Keratinocyte (primary cell): ENCODE data around the gene ZNF816. TPM values are rescaled to one million over a fixed set of nuclear protein-coding genes. Genes with fewer than 3 reads are reported as not detected.

ENCODE experiments used
- DNase-seq: peaks from one replicate; pipeline ENCODE4 v3.0.0-alpha.2; 2011; ENCODE audit warnings: low read depth, missing footprints, low spot score
- FAIRE-seq: peaks from 2 replicates; lab custom pipeline; 2011; peaks lifted over from hg19 to GRCh38; lab: Jason Lieb, UNC
- H2AFZ ChIP-seq: 2 replicates; pipeline ENCODE4 v1.6.0; 2012; ENCODE audit warnings: low read length, control low read depth, inconsistent platforms; ENCODE audit not compliant: control insufficient read depth
- H3K27ac ChIP-seq: 2 replicates; pipeline ENCODE4 v1.5.1; 2011; ENCODE audit warnings: low read length; ENCODE audit not compliant: control insufficient read depth, insufficient read depth
- H3K27me3 ChIP-seq: 3 replicates; pipeline ENCODE4 v1.6.0; 2011; ENCODE audit warnings: low read length; ENCODE audit not compliant: control insufficient read depth, insufficient read depth; ENCODE audit errors: extremely low read depth
- H3K36me3 ChIP-seq, 2 experiments: 2 replicates in 1 of 2; 3 replicates in 1 of 2; pipeline ENCODE4 v1.5.1; 2011; ENCODE audit warnings: low read length in 2 of 2, mild to moderate bottlenecking in 1 of 2; ENCODE audit not compliant: control insufficient read depth in 2 of 2, insufficient read depth in 2 of 2; ENCODE audit errors: extremely low read depth in 1 of 2
- H3K4me1 ChIP-seq: 3 replicates; pipeline ENCODE4 v1.5.1; 2011; ENCODE audit warnings: low read length; ENCODE audit not compliant: control insufficient read depth, insufficient read depth; ENCODE audit errors: extremely low read depth
- H3K4me2 ChIP-seq: 3 replicates; pipeline ENCODE4 v1.6.0; 2011; ENCODE audit warnings: low read depth, low read length; ENCODE audit not compliant: control insufficient read depth, insufficient read depth; ENCODE audit errors: extremely low read depth
- H3K4me3 ChIP-seq, 3 experiments: fragments of 200-600 bp in 1 of 3; sonication (generic) in 1 of 3; 2 replicates in 2 of 3; 3 replicates in 1 of 3; pipeline ENCODE4 v1.5.1; 2011 to 2016; ENCODE audit warnings: low read length in 3 of 3, mild to moderate bottlenecking in 3 of 3, control low read depth in 2 of 3, inconsistent platforms in 1 of 3, low read depth in 1 of 3, mixed read lengths in 1 of 3, mixed run types in 1 of 3, moderate library complexity in 1 of 3; ENCODE audit not compliant: control insufficient read depth in 2 of 3, insufficient read depth in 2 of 3; ENCODE audit errors: extremely low read depth in 1 of 3
- H3K79me2 ChIP-seq: 2 replicates; pipeline ENCODE4 v1.6.0; 2012; ENCODE audit warnings: low read length; ENCODE audit not compliant: control insufficient read depth, insufficient read depth
- H3K9ac ChIP-seq: 3 replicates; pipeline ENCODE4 v1.6.0; 2011; ENCODE audit warnings: low read length; ENCODE audit not compliant: control insufficient read depth, insufficient read depth; ENCODE audit errors: extremely low read depth
- H3K9me1 ChIP-seq: 3 replicates; pipeline ENCODE4 v1.6.0; 2011; ENCODE audit warnings: low read length; ENCODE audit not compliant: control insufficient read depth, insufficient read depth; ENCODE audit errors: extremely low read depth
- H3K9me3 ChIP-seq: 2 replicates; pipeline ENCODE4 v1.5.1; 2012; ENCODE audit warnings: low read depth, low read length; ENCODE audit not compliant: control insufficient read depth
- H4K20me1 ChIP-seq: 3 replicates; pipeline ENCODE4 v1.6.0; 2011; ENCODE audit warnings: low read length; ENCODE audit not compliant: control insufficient read depth, insufficient read depth; ENCODE audit errors: extremely low read depth
- EZH2 ChIP-seq: IDR thresholded peaks from one replicate; pipeline ENCODE4 v1.6.1; 2012; ENCODE audit warnings: inconsistent platforms, mild to moderate bottlenecking, low read length, moderate library complexity
- dilution Hi-C: fragments of 300-500 bp; cut with MboI; formaldehyde crosslinking; loops from one replicate; pipeline ENCODE4 v1.7.0; 2020; ENCODE audit warnings: low sequenced_read_pairs; ENCODE audit not compliant: extremely low pct_ligation_motif_present
- polyA plus RNA-seq, 5 experiments: library from polyadenylated mRNA; depleted of rRNA in 3 of 5; stranded (reverse) in 3 of 5; stranded (forward) in 1 of 5; unstranded in 1 of 5; fragments of >200 nt; gene quantifications; 1 replicate in 1 of 5; 2 replicates in 3 of 5; 3 replicates in 1 of 5; pipeline versions ENCODE4 v1.2.1 to v1.2.3, GENCODE V29; 2011 to 2012; ENCODE audit warnings: missing spikeins in 2 of 5, low read depth in 1 of 5, low replicate concordance in 1 of 5
- TF ChIP-seq, protein P1 (sequence below), 3 experiments: IDR thresholded peaks in 1 of 3; conservative IDR thresholded peaks in 1 of 3; optimal IDR thresholded peaks in 1 of 3; 2 replicates in 2 of 3; 3 replicates in 1 of 3; pipeline versions ENCODE3 to v1.5.1; 2011; ENCODE audit warnings: low read length in 3 of 3, mild to moderate bottlenecking in 3 of 3, moderate library complexity in 2 of 3, control low read depth in 1 of 3, inconsistent platforms in 1 of 3; ENCODE audit not compliant: insufficient read depth in 2 of 3; ENCODE audit errors: extremely low read depth in 1 of 3

The ZNF816 gene
- polyA plus RNA-seq, 1 donor (not counting 4 experiments of a cell fraction or from before 2014, with no cell fraction given) = 4.3 TPM

DNA sequence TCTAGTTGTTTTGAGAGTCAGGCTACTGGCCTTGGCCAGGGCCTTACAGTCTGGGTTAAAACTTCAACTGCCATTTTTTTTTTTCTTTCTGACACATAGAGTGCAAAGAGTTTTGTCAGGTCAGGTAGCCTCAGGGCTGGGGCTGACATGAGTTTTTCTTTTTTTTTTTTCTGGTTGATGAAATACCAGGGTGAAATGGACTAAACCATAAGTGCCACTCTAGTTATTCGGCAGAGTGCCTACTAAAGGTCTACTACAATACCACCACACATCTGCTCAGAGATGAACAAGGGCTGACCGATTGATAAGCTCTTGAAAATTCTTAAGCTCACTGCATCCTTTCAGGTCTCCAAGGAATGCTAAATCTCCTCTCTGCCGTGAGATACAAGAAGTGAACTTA lies 60.8 kb downstream of the ZNF816 start:
- Histone ChIP-seq H4K20me1 (no peaks in the 10 kb centered on the region), H3K4me2 (no peak overlapping the region), H3K9me1 (no peaks in the 10 kb centered on the region), H3K4me3 (no peak overlapping the region), H3K36me3 (peaks cover 0 to under 1% of the 10 kb centered on the region in 2 experiments), H3K27me3 (no peaks in the 10 kb centered on the region), H3K27ac (no peak overlapping the region), H3K4me1 (no peaks in the 10 kb centered on the region), H2AFZ (no peak overlapping the region), H3K9me3 (peaks cover 5% of the 10 kb centered on the region), H3K79me2 (no peaks in the 10 kb centered on the region), H3K9ac (no peak overlapping the region)
- FAIRE-seq (no peak), DNase-seq (no peak)
- dilution Hi-C loops = no loop called here
- TF ChIP-seq EZH2 = no peak
- TF ChIP-seq, protein P1, sequence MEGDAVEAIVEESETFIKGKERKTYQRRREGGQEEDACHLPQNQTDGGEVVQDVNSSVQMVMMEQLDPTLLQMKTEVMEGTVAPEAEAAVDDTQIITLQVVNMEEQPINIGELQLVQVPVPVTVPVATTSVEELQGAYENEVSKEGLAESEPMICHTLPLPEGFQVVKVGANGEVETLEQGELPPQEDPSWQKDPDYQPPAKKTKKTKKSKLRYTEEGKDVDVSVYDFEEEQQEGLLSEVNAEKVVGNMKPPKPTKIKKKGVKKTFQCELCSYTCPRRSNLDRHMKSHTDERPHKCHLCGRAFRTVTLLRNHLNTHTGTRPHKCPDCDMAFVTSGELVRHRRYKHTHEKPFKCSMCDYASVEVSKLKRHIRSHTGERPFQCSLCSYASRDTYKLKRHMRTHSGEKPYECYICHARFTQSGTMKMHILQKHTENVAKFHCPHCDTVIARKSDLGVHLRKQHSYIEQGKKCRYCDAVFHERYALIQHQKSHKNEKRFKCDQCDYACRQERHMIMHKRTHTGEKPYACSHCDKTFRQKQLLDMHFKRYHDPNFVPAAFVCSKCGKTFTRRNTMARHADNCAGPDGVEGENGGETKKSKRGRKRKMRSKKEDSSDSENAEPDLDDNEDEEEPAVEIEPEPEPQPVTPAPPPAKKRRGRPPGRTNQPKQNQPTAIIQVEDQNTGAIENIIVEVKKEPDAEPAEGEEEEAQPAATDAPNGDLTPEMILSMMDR (optimal IDR thresholded peaks at IDR 0.05 in 1 of 3, IDR thresholded peaks at IDR 0.05 in 1 of 3, conservative IDR thresholded peaks at IDR 0.05 in 1 of 3; ENCODE audit: extremely low read depth in 1 of 3, insufficient read depth in 2 of 3, low read length in 3 of 3) = no peak

Other genes with a start within 250 kb of the ZNF816 start
- gene ZNF611, start 227.8 kb downstream of the ZNF816 start, polyA plus RNA-seq = 2.8 to 2.9 TPM (median 2.9 TPM) in 3 replicates
- 5.0 to 8.5 TPM (median 7.6 TPM) in 3 replicates for gene ZNF600, start 176.1 kb downstream of the ZNF816 start, polyA plus RNA-seq
- gene ZNF28, start 141.2 kb downstream of the ZNF816 start, polyA plus RNA-seq = 10.9 to 20.8 TPM (median 15.1 TPM) in 3 replicates
- 12.4 to 20.5 TPM (median 18.0 TPM) in 3 replicates for gene ZNF468, start 105.3 kb downstream of the ZNF816 start, polyA plus RNA-seq
- 10.5 to 29.9 TPM (median 12.5 TPM) in 3 replicates for gene ZNF320, start 65.2 kb downstream of the ZNF816 start, polyA plus RNA-seq
- 2.0 to 3.1 TPM (median 2.2 TPM) in 3 replicates for gene ZNF888, start 39.5 kb downstream of the ZNF816 start, polyA plus RNA-seq
- not detected in 3 replicates for gene ERVV-1, start 51.0 kb upstream of the ZNF816 start, polyA plus RNA-seq
- not detected in 3 replicates for gene ERVV-2, start 81.9 kb upstream of the ZNF816 start, polyA plus RNA-seq
- 10.2 to 14.4 TPM (median 12.6 TPM) in 3 replicates for gene ZNF160, start 140.5 kb upstream of the ZNF816 start, polyA plus RNA-seq
- gene ZNF415, start 170.0 kb upstream of the ZNF816 start, polyA plus RNA-seq = 4.2 to 7.5 TPM (median 5.2 TPM) in 3 replicates
- gene ZNF347, start 196.2 kb upstream of the ZNF816 start, polyA plus RNA-seq = 3.3 to 4.6 TPM (median 3.8 TPM) in 3 replicates
- 2.2 to 4.3 TPM (median 2.7 TPM) in 3 replicates for gene ZNF665, start 230.5 kb upstream of the ZNF816 start, polyA plus RNA-seq